Anterior cingulate cortex (tissue), 58 donors: ENCODE data around the gene CASP9.
"Not testable (repeated sequence)": the region's sequence is repeated elsewhere in the genome, so short reads cannot be mapped to it uniquely, and the experiment has no call there.

ENCODE experiments used
- DNase-seq, 58 donors: peaks; one replicate each; lab custom pipeline; 2025; lab: John Stamatoyannopoulos, UW

Gene CASP9

DNA sequence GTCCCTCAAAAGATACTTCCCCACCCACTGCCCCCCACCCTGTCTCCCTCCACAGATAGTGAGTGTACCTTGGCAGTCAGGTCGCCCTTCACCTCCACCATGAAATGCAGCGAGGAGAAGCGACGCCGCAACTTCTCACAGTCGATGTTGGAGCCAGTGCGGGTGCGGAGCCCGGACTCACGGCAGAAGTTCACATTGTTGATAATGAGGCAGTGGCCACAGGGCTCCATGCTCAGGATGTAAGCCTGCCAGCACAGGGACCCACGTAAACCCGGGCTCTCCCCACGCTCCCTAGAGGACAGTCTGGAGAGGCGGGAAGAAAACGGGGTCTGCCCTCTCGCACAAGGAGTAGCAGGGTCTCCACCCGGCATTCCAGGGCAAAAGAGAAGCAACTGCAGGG, 17.2 kb downstream of the CASP9 start:
- DNase-seq: no peak

DNA sequence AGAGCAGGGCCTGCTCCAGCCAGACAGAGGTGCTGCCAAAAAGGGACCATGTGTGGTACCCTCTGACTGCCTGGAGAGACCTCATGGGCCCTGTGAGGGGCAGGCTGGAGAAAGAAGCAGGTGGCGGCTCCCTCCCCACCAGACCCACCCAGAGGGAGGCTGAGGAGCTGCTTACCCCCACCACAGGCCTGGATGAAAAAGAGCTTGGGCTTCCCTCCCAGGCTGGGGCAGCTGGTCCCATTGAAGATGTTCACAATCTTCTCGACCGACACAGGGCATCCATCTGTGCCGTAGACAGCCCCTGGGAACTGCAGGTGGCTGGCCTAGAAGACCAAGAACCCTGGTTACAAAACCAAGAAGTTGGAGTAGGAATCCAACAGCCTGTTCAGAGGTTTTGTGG, 19.6 kb downstream of the CASP9 start:
- no peak for DNase-seq

DNA sequence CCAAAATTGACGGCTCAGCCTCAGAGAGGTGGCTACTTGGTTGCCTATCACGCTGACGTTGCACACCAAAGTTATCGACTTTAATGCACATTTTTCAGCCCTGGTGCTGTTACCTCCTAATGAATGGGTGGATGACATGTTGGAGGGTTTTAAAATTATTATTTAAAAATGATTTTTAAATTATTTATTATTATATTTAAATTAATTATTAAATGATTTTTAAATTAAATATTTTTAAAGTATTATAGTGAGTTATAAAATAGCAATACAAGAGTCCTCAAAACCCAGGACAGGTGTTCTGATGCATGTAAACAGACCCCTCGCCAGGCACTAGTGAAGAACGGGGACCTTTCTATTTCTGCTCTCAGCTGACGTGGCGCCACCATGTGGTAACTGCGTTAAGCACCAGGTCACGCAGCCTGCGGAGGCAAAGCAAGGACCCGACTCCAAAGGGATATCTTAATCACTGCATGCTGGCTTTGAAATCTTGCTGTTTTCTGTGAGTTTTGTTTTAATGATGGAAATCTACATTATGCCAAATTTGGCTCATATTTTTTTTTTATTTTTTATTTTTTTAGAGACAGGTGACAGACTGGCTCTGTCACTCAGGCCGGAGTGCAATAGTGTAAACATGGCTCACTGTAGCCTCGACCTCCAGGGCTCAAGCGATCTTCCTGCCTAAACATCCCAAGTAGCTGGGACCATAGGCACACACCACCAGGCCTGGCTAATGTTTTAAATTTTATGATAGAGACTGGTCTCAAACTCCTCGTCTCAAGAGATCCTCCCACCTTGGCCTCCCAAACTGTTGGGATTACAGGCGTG, 22.6 kb downstream of the CASP9 start:
- DNase-seq: peak in 13 of 58 donors; percentile 3 to 54 (median 14)

DNA sequence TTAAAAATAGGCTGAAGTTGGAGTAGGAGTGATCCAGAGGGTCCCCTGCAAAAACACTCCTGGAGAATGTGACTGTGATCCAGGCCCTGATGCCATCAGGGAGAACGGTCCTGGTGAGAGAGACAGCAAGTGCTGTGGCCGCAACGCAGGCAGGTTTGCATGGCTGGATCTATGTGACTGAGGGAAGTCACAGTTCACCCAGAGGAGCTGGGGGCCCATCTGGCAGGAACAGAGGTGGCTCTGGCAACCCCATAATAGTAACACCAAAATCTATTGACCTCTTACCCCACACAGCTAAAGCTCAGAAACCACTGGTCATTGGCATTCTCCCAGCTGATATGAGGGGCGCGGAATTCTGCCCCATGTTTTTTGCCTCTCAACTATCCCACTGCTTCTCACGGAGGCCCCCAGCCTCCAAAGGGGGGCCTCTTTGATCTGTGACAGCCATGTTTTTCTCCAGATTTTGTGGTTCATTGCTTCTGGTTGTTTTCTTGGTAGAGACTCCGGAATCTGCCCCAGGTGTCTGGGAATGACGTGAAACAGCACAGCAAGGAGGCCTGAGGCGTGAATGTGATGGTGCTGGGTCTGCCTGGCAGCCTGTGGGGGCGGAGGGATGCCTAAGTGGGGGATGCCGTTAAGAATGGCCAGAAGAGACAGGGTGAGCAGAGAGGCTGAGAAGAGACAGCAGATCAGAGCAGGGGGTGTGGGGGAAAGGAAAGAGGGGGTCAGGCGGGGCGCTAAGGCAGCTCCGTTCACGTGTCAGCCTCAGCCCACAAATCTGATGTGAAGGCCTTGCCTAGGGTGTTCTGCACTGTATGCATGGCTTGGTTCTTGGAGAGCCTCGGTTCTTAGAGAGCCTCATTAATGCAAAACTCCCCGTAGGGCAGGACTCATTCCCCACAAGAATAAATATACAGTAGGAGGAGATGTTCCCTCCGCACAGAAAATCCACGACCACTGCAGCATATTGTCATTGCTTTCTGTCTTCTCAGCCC, 23.5 kb downstream of the CASP9 start:
- DNase-seq: no peak

DNA sequence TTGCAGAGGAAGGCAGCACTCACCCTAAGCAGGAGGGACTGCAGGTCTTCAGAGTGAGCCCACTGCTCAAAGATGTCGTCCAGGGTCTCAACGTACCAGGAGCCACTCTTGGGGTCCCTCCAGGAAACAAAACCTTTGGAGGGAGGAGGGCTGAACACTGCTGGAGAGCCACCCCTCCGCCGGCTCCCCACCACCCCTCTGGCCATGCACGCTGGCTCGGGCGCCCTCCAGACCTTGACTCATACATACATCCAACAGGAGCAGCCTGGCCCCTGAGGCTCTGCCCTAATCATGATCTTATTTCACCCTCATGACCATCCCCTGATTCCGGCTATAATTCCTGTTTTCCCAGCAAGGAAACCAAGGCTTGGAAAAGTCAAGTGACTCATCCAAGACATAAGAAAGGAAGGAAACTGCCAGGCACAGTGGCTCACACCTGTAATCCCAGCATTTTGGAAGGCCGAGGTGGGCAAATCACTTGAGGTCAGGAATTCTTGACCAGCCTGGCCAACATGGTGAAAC, 30.1 kb downstream of the CASP9 start:
- DNase-seq: no peak

DNA sequence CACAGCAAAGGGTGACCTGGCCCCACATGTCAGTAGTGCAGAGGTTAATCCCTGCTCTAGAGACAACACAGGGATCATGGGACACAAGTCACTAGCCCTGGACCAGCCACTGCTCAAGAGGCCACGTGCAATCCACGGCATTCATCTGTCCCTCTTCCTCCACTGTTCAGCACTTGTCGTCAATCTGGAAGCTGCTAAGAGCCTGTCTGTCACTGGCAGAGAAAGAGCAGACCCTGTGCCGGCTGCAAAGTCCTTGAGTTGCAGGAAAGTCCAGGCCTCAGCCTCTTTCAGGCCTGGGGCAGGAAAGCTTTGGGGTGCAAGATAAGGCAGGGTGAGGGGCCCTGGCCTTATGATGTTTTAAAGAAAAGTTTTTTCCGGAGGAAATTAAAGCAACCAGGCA, 31.4 kb downstream of the CASP9 start:
- no peak for DNase-seq

DNA sequence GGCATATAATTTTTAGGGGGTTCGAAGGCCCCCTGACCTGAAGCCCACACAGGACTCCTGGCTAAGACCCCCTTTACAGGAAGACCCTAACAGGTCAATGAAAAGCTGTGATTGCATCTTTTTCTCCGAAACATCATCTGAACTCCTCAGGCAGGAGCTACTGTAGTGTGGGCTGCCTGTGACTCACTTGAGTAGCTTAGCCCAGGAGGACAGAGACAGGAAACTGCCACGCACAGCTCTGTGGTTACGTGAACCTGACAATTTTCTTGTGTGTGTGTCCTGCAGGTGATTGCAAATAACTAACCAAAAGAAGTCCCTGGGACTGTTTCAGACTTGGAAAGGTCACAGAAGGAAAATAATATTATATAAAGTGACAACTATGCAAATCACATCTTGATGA, 33.0 kb downstream of the CASP9 start:
- DNase-seq: not testable (repeated sequence)

DNA sequence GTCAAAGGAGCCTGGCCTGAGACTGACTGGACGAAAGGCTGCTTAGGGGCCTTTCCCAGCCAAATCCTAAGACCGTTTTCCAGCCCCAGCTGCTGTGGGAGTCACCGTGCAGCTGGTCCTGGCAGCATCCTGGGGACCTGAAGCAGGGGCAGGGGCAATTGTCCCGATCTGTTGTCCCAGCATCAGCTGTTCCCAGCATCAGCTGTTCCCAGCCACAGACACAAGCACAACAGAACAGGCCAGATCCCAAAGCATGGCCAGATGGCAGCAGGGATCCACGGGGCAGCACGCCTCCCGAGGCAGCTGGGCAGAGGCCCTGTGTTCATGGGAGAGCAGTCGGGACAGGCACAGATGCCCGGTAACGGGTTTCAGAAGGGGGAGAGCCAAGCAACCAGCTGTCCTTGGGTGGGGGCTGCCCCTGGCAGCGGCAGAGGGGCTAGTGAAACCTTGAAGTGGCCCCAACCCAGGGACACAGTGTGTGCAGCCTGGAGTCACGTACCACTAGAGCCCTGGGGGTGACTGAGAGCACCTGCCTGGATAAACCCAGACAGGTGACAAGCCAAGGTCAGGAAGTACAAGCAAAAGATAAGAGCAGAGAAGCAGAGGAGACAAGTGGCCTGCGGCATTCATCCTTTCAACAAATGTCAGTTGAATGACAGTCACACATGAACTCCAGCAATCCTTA, 34.8 kb downstream of the CASP9 start:
- peak in 31 of 58 donors; percentile 4 to 66 (median 25) for DNase-seq

DNA sequence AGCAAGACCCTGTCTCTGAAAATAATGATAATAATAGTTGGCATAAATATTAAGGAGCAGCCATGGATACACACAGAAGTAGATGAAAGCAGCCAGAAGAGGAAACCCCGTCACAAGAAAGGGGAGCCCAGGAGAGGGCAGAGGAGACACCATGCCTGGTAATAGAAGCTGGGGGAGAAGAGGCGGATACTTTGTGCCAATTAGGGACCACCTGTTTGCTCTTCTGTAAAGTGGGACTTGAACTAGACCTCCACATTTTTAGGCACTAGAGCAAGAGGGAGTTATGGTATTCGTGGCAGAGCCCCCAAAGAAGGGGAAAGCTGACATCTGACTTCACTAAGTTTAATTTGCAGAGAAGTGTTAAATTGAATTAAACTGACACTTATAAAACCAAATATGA, 35.6 kb downstream of the CASP9 start:
- no peak for DNase-seq

DNA sequence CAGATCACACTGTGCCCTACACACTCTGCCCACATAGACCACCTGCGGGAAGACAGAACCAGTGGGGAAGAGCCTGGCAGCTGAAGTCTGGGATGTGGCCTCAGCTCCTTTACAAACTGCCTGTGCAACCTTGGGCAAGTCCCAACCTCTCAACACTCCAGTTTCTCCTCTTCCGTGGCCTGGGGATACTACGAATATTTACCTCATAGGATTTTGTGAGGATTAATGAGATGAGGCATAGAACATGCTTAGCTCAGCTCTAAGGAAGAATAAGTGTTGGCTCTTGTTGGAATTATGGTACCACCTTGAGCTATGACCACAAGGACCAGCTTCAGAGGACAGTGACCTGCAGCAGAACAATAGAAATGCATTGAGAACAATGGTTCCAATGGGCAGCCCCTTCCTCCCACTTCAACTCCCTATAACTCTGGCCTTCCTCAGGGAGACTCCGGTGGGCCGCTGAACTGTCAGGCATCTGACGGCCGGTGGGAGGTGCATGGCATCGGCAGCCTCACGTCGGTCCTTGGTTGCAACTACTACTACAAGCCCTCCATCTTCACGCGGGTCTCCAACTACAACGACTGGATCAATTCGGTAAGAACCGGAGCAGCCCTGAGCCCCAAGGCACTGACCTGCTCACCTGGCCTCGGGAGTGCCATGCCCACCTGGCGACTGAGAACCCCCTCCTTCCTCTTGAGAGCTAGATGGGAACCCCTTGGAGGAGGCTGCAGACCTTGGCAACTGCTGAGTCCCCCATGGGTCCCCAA, 37.0 kb downstream of the CASP9 start:
- not testable (repeated sequence) for DNase-seq

DNA sequence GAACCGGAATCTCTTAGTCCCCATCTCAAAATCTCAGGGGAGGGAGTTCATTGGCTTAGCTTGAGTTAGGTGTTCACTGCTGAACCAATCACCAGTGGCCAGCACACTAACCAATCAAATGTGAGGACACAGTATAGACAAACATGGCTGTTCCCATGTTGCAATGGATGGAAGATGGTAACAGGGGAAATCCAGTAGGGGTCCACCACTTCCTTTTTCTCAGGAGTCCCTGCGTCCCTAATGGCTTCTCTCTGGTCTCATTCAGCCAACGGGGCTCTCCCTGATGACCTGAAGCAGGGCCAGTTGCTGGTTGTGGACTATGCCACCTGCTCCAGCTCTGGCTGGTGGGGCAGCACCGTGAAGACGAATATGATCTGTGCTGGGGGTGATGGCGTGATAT, 38.4 kb downstream of the CASP9 start:
- no peak for DNase-seq

DNA sequence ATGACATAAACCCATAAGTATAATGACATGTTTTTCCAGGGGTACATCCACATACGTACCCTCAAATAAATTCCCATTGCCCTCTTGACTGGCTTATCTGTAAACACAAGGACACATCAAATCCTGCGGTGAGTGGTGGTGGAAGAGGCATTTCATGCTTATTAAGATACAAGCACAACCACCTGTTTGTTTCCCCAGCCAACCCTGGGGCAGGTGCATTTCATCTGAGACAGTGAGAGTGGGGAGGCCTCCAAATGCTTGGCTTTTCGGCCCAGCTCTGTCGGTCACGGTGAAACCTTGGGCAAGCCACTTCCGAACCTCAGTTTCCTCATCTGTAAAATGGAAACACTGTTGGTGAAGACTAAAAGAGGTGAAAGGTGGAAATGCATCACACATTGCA, 39.6 kb downstream of the CASP9 start:
- DNase-seq: not testable (repeated sequence)

DNA sequence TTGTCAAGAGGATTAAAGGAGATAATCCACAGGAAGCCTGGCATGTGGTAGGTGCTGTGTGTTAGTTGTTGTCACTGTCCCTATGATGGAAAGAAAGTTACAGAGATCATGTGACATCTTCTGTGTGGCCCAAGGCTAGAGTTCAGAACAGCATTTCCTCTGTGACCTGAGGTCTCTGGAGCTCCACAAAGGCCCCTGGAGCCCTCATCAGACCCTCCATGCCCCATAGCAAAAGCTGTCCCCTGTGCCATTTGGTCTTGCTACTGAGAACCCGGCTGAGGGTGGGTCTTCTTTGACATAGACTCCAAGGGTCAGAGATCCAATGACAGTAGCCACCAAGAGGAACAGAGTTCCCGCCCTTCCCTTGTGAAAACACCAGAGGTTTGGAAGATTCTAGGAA, 40.0 kb downstream of the CASP9 start:
- DNase-seq: no peak

DNA sequence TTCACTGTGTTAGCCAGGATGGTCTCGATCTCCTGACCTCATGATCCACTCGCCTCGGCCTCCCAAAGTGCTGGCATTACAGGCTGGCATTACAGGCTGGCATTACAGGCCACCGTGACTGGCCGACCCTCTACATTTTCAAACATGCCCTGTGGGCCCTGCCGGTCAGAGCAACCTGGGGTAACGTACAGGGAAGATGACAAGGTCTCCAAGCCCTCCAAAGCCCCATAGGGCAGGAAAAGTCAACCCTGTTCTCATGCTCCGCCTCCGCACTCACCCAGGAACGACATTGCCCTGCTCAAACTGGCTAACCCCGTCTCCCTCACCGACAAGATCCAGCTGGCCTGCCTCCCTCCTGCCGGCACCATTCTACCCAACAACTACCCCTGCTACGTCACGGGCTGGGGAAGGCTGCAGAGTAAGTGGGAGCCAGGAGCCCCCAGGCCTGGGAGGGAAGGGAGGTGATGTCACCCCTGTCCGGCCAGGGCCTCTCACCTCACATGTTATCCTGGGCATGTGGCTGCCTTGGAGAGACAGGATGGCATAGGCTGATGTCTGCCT, 41.0 kb downstream of the CASP9 start:
- not testable (repeated sequence) for DNase-seq

DNA sequence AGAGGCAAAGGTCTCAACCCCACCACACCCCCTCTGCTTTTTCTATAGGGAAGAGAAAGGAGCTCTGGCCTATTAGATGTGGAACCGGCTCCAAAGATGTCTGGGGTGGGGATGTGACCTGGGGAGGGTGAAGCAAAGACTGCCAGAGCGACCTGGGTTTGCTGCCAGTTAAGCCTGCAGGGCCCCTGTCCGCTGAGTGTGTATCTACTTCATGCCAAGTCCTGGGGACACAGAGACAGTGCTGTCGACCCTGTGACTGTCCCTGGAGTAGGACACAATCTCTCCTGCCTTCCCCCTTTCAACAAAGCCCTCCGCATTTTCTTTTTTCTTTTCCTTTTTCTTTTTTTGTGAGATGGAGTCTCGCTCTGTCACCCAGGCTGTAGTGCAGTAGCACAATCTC, 41.6 kb downstream of the CASP9 start:
- not testable (repeated sequence) for DNase-seq

DNA sequence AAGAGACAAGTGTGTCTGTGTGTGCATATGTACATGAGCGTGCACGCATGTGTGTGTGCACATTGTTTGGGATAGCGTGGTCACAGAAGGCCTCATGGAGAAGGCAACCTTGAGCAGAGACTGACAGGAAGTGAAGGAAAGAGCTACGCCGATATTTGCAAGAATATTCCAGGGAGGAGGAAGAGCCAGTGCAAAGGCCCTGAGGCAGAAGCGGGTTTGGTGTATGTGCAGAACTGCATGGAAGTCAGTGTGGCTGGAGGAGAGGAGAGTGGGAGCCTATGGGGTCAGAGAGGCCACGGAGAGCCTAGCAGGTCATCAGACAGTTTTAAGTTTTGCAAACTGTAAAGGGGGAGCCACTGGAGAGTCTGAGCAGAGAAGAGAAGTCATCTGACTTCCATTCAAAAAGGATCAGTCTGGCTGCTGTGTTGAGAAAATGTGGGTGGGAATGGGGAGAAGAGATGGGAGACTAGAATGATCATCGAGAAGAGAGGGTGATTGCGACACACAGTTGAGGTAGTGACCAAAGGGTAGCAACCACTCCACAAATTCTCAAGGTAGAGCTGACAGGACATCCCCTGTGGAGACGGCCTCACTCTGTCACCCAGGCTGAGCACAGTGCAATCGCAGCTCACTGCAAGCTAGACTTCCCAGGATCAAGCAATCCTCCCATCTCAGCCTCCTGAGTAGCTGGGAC, 44.2 kb downstream of the CASP9 start:
- no peak for DNase-seq

DNA sequence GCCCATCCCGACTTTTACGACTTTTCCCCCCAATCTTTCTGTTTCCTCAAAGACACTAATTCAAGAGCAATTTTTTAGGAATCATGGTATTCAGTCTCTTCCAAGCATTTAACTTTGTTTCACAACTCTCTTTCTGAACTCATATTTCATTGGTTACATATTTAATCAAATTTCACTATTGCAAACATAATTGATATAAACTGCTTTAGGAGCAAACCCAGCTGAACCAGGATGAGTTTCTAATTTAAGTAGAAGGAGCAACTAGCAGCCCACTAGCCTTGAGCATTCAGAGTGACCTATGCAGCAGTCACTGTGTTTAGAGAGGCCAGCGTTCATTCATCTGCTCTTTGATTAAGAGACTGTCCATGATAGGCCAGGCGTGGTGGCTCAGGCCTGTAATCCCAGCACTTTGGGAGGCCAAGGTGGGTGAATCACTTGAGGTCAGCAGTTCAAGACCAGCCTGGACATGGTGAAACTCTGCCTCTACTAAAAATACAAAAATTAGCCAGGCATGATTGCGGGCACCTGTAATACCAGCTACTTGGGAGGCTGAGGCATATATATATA, 46.3 kb downstream of the CASP9 start:
- DNase-seq: no peak

DNA sequence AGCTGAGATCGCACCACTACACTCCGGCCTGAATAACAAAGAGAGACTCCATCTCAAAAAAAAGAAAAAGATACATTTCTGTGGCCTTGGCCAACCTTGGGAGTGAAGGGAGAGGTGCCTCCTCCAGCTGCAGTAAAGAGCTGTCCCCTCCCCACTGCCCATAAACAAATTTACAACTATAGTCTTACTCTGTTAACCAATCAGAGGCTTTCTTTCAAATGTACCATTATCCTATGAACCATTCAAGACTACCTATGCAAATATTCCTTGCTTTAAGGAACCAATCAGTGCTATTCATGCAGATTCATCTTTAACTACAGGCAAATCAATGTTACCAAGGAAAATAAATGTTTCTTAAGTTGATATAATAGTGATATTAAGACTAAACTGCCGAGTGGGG, 47.1 kb downstream of the CASP9 start:
- no peak for DNase-seq
